A549 (cell line): ENCODE measurements around the gene SH3TC2. TPM values are rescaled to one million over a fixed set of nuclear protein-coding genes. Genes with fewer than 3 reads are reported as not detected.

Experiments
- ATAC-seq, 2 experiments: fragments of 200-7000 bp in 1 of 2; fragments of >200 bp in 1 of 2; cut with Nextera tagmentation in 1 of 2; cut with Tn5 transposase in 1 of 2; 3 replicates each; pipeline versions ENCODE4 v1.8.0 to v1.9.1; 2018 to 2020; ENCODE audit warnings: mild to moderate bottlenecking in 1 of 2, moderate library complexity in 1 of 2
- CTCF ChIA-PET: fragments of 300-600 bp; sonication (Branson Sonifier 250); formaldehyde crosslinking; extraction: SDS; loops from one replicate; lab custom pipeline; 2021; ENCODE audit warnings: antibody characterized with exemption, inconsistent platforms; lab: Yijun Ruan, JAX
- POLR2A ChIA-PET: fragments of 350-600 bp; formaldehyde crosslinking; extraction: SDS; loops from one replicate; lab custom pipeline; 2021; ENCODE audit warnings: antibody characterized with exemption, inconsistent platforms; lab: Yijun Ruan, JAX
- DNase-seq, 2 experiments: peaks; one replicate each; pipeline versions ENCODE4 v3.0.0 to v3.0.0-alpha.2; 2011 to 2016; ENCODE audit warnings: low read depth in 1 of 2, low spot score in 1 of 2
- FAIRE-seq: peaks from 2 replicates; lab custom pipeline; 2011; peaks lifted over from hg19 to GRCh38; lab: Jason Lieb, UNC
- H3K27ac ChIP-seq, 2 experiments: fragments of >200 bp; sonication (Bioruptor Twin); formaldehyde crosslinking; 3 replicates each; pipeline ENCODE4 v1.5.1; 2016 to 2017
- H3K4me1 ChIP-seq: fragments of >200 bp; sonication (Bioruptor Twin); formaldehyde crosslinking; 3 replicates; pipeline ENCODE4 v1.6.1; 2016
- H3K4me2 ChIP-seq: fragments of >200 bp; sonication (Bioruptor Twin); formaldehyde crosslinking; 3 replicates; pipeline ENCODE4 v1.6.1; 2016
- H3K4me3 ChIP-seq: fragments of >200 bp; sonication (Bioruptor Twin); formaldehyde crosslinking; 3 replicates; pipeline ENCODE4 v1.5.1; 2016
- H3K9me3 ChIP-seq: fragments of >200 bp; sonication (Bioruptor Twin); formaldehyde crosslinking; 3 replicates; pipeline ENCODE4 v1.6.1; 2016
- BCL3 ChIP-seq: fragments of >200 bp; sonication (Bioruptor Twin); formaldehyde crosslinking; IDR thresholded peaks from 3 replicates; pipeline ENCODE4 v1.6.1; 2016
- BHLHE40 ChIP-seq: IDR thresholded peaks from 2 replicates; pipeline ENCODE4 v1.6.1; 2012; ENCODE audit warnings: low read depth, low read length, inconsistent platforms
- CBX2 ChIP-seq: fragments of 200-600 bp; sonication (generic); IDR thresholded peaks from 2 replicates; pipeline ENCODE4 v1.6.1; 2016; ENCODE audit warnings: low read depth, mild to moderate bottlenecking, borderline replicate concordance
- CBX8 ChIP-seq: fragments of 200-600 bp; sonication (generic); IDR thresholded peaks from 2 replicates; pipeline ENCODE4 v1.6.1; 2016
- CHD4 ChIP-seq: fragments of 200-600 bp; sonication (generic); IDR thresholded peaks from 2 replicates; pipeline ENCODE4 v1.6.1; 2016; ENCODE audit warnings: antibody characterized with exemption, mild to moderate bottlenecking, borderline replicate concordance
- EHF ChIP-seq: fragments of 250-450 bp; sonication (Bioruptor Pico); IDR thresholded peaks from 2 replicates; pipeline ENCODE4 v1.5.0; 2020; ENCODE audit warnings: mild to moderate bottlenecking
- EP300 ChIP-seq, 2 experiments: fragments of >200 bp; sonication (Bioruptor Twin); formaldehyde crosslinking; IDR thresholded peaks; 2 replicates in 1 of 2; 3 replicates in 1 of 2; pipeline ENCODE4 v1.6.1; 2016 to 2017
- HES2 ChIP-seq: fragments of >200 bp; sonication (Bioruptor Twin); formaldehyde crosslinking; IDR thresholded peaks from 2 replicates; pipeline ENCODE4 v1.6.1; 2016
- HEYL ChIP-seq: fragments of 250-450 bp; sonication (Bioruptor Pico); IDR thresholded peaks from 2 replicates; pipeline ENCODE4 v1.8.0; 2021; ENCODE audit warnings: mild to moderate bottlenecking, moderate library complexity
- JUNB ChIP-seq: fragments of >200 bp; sonication (Bioruptor Twin); formaldehyde crosslinking; IDR thresholded peaks from 2 replicates; pipeline ENCODE4 v1.6.1; 2016
- NPAS2 ChIP-seq: fragments of 250-450 bp; sonication (Bioruptor Pico); IDR thresholded peaks from 2 replicates; pipeline ENCODE4 v1.8.0; 2022; ENCODE audit warnings: mild to moderate bottlenecking, moderate library complexity, borderline replicate concordance
- NR3C1 ChIP-seq: fragments of >200 bp; sonication (Bioruptor Twin); formaldehyde crosslinking; IDR thresholded peaks from 3 replicates; pipeline ENCODE4 v1.6.1; 2017
- POLR2AphosphoS2 ChIP-seq: conservative IDR thresholded peaks from 2 replicates; pipeline ENCODE4 v1.6.1; 2012; ENCODE audit warnings: low read length, improper control_type of control experiment, inconsistent platforms
- RARB ChIP-seq: fragments of 250-450 bp; sonication (Bioruptor Pico); IDR thresholded peaks from 2 replicates; pipeline ENCODE4 v1.8.0; 2021; ENCODE audit warnings: mild to moderate bottlenecking, moderate library complexity
- SMC3 ChIP-seq: fragments of >200 bp; sonication (Bioruptor Twin); formaldehyde crosslinking; IDR thresholded peaks from 3 replicates; pipeline ENCODE4 v1.6.1; 2018; ENCODE audit warnings: inconsistent platforms
- TFCP2L1 ChIP-seq: fragments of 250-450 bp; sonication (Bioruptor Pico); IDR thresholded peaks from 2 replicates; pipeline ENCODE4 v1.5.0; 2021; ENCODE audit warnings: mild to moderate bottlenecking
- ZNF302 ChIP-seq: fragments of 250-450 bp; sonication (Bioruptor Pico); IDR thresholded peaks from 2 replicates; pipeline ENCODE4 v1.9.0; 2021; ENCODE audit warnings: inconsistent platforms, mild to moderate bottlenecking, moderate library complexity
- ZSCAN20 ChIP-seq: fragments of 250-450 bp; sonication (Bioruptor Pico); IDR thresholded peaks from 2 replicates; pipeline ENCODE4 v1.8.0; 2022; ENCODE audit warnings: mild to moderate bottlenecking, moderate library complexity
- WGBS: methylation state at CpG from one replicate; pipeline ENCODE4 v1.1.6; 2017; ENCODE audit errors: missing lambda C conversion rate; 5-methylcytosine and 5-hydroxymethylcytosine counted together
- polyA plus RNA-seq, 4 experiments: library from polyadenylated mRNA; depleted of rRNA in 3 of 4; stranded (reverse); fragments of >200 nt; fragmentation: RNase III in 1 of 4; extraction: RNeasy Plus Mini Kit Qiagen cat#74134 plus additional on column Dnase treatment in 1 of 4; gene quantifications; 2 replicates in 3 of 4; 3 replicates in 1 of 4; pipeline ENCODE4 v1.2.3, GENCODE V29; 2011 to 2017

Gene SH3TC2
- polyA plus RNA-seq, 2 of the 4 experiments (the other 2 are of a cell fraction), result 0.06 to 0.34 TPM

DNA sequence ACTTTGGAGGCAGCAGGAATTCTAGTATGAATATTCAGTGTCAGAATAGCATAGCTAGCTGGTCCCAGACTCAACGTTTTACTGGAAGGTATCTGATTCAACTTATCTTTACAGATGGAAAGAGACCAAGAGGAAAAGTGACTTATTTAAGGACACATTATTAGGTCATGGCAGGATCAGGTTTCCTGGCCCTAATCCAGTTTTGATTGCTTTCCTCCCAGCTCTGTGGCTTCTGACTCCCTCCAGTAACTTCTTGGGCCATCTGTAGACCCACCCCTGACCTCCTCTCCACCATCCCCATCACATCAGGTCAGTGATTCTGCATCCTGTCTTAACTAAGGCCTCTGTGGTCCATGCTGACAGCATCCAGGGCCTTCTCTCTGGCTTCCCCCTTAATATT, 38.4 kb downstream of the SH3TC2 start:
- H3K9me3 ChIP-seq, result no peaks in the 10 kb centered on the region
- no peak overlapping the region for H3K4me2 ChIP-seq
- TF ChIP-seq RARB (CRISPR knock-in tag) (no peak), BCL3 (no peak), EP300 (IDR thresholded peaks at IDR 0.05) (no peak)
- DNase-seq, result no peak
- H3K4me1 ChIP-seq, result no peaks in the 10 kb centered on the region
- H3K27ac ChIP-seq, result no peak overlapping the region
- no peak for FAIRE-seq
- no peak; a peak in 1 of 6 replicates for ATAC-seq
- WGBS, result 9% methylated on average over 1 of the region's 1 CpG
- H3K4me3 ChIP-seq, result no peak overlapping the region
- CTCF ChIA-PET, result interaction anchor here (1.1 to 16.9 kb wide), 9 partner anchors 11 to 581 kb away, joined by 3 to 432 read pairs (median 3); no protein-coding TSS in a partner anchor
- POLR2A ChIA-PET, result no interaction called here

GRCh38 chr5:149022200-149022599, 40.7 kb downstream of the SH3TC2 start:
- H3K4me2 ChIP-seq, result no peak overlapping the region
- no peaks in the 10 kb centered on the region for H3K9me3 ChIP-seq
- no peak overlapping the region for H3K27ac ChIP-seq
- WGBS, result 27% methylated on average over 1 of the region's 1 CpG
- TF ChIP-seq NR3C1 (no peak), HES2 (no peak), TFCP2L1 (no peak)
- CTCF ChIA-PET, result interaction anchor here (3.4 kb wide), 1 partner anchor 13 kb away, joined by 26 read pairs; no protein-coding TSS in a partner anchor
- H3K4me1 ChIP-seq, result no peaks in the 10 kb centered on the region
- no peak overlapping the region for H3K4me3 ChIP-seq
- DNase-seq, result no peak
- ATAC-seq, result no peak
- POLR2A ChIA-PET, result no interaction called here
- no peak for FAIRE-seq

GRCh38 chr5:149019679-149020078, 43.2 kb downstream of the SH3TC2 start:
- Histone ChIP-seq H3K9me3 (no peaks in the 10 kb centered on the region), H3K4me3 (no peak overlapping the region), H3K4me2 (no peak overlapping the region), H3K27ac (no peak overlapping the region), H3K4me1 (no peaks in the 10 kb centered on the region)
- DNase-seq, result no peak
- ChIA-PET POLR2A (no interaction called here), CTCF (interaction anchor here (1.1 to 3.4 kb wide), 3 partner anchors 13 to 95 kb away, joined by 5 to 26 read pairs (median 6); no protein-coding TSS in a partner anchor)
- 71% methylated on average over 4 of the region's 4 CpGs for WGBS
- FAIRE-seq, result no peak
- TF ChIP-seq CBX2 (no peak), NR3C1 (no peak), BHLHE40 (no peak), ZSCAN20 (CRISPR knock-in tag) (no peak), NPAS2 (no peak), CHD4 (no peak), EHF (CRISPR knock-in tag) (no peak), JUNB (no peak), SMC3 (no peak), HEYL (CRISPR knock-in tag) (no peak), CBX8 (no peak), POLR2AphosphoS2 (no peak), ZNF302 (no peak)
- TF ChIP-seq, all 56 proteins: peak for 0
- ATAC-seq, result no peak

DNA sequence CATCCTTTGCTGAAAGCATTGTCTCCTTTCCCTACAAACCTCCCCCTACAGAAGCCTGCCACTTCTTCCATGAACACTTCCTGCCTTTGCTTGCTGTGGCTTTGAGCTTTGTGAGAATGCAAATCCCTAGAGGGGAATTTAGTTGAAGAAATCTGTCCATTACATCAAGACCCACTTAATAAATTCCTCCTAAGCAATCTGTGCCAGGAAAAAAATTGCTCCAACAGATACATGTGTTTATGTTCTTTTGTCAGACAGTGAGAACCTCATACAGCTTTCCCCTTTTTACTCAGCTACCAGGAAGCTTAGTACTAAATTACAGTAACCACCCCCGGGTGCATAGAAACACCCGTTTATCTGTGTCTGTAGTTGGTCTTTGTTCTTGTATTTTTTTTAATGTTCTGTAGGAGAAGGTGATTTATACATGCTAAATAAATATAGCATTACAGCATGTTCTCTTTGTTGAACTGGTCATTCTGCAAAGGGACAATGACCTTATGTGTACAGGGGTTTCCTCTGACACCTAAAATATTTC, 43.9 kb downstream of the SH3TC2 start:
- no peak for FAIRE-seq
- WGBS, result 15% methylated on average over 2 of the region's 2 CpGs
- H3K4me1 ChIP-seq, result no peaks in the 10 kb centered on the region
- no peak overlapping the region for H3K4me3 ChIP-seq
- ATAC-seq, result no peak
- DNase-seq, result no peak
- TF ChIP-seq RARB (CRISPR knock-in tag) (no peak), BCL3 (no peak)
- H3K4me2 ChIP-seq, result no peak overlapping the region
- H3K27ac ChIP-seq, result no peak overlapping the region
- no peaks in the 10 kb centered on the region for H3K9me3 ChIP-seq
- CTCF ChIA-PET, result interaction anchor here (1.1 to 3.4 kb wide), 3 partner anchors 12 to 96 kb away, joined by 5 to 26 read pairs (median 6); no protein-coding TSS in a partner anchor
- POLR2A ChIA-PET, result no interaction called here
